Activated CD8-positive, alpha-beta memory T cell treated with anti-CD3 and anti-CD28 coated beads for 48 hours (primary cell): Measurements from ENCODE around the gene TSKS.

Source experiments
- DNase-seq, 3 experiments: peaks; one replicate each; pipeline ENCODE4 v3.0.0-alpha.2; 2020; ENCODE audit warnings: low read depth in 2 of 3, low spot score in 2 of 3

The TSKS gene

GRCh38 chr19:49763230-49763629 lies at the start of gene TSKS:
Gene TSKS (minus strand): TSS chr19:49763306. CDS start chr19:49763247, 59 bp downstream.
- no peak for DNase-seq

GRCh38 chr19:49812452-49812996 lies 49.4 kb upstream of the TSKS start:
- DNase-seq = no peak

GRCh38 chr19:49811328-49811727 lies 48.2 kb upstream of the TSKS start:
- DNase-seq = no peak

- DNase-seq = no peak
Observed at GRCh38 chr19:49809941-49810389, 46.9 kb upstream of the TSKS start.

GRCh38 chr19:49809160-49809940 lies 46.2 kb upstream of the TSKS start:
- DNase-seq = peak in 1 of 3 experiments; percentile 22

GRCh38 chr19:49808711-49809159 lies 45.6 kb upstream of the TSKS start:
- peak; percentile 44 to 85 (median 71) for DNase-seq

GRCh38 chr19:49807904-49808675 lies 45.0 kb upstream of the TSKS start:
- DNase-seq = no peak

- no peak for DNase-seq
Observed at GRCh38 chr19:49807058-49807903, 44.2 kb upstream of the TSKS start.

GRCh38 chr19:49806620-49806959 lies 43.5 kb upstream of the TSKS start:
- DNase-seq = no peak

- DNase-seq = no peak
Observed at GRCh38 chr19:49805822-49806619, 42.9 kb upstream of the TSKS start.

- no peak for DNase-seq
Observed at GRCh38 chr19:49803529-49803856, 40.4 kb upstream of the TSKS start.

- DNase-seq = no peak
Observed at GRCh38 chr19:49802836-49803528, 39.9 kb upstream of the TSKS start.

- no peak for DNase-seq
Observed at GRCh38 chr19:49801966-49802661, 39.0 kb upstream of the TSKS start.

GRCh38 chr19:49801401-49801888 lies 38.3 kb upstream of the TSKS start:
- no peak for DNase-seq

GRCh38 chr19:49800771-49801170 lies 37.7 kb upstream of the TSKS start:
- no peak for DNase-seq

- DNase-seq = no peak
Observed at GRCh38 chr19:49799798-49800376, 36.8 kb upstream of the TSKS start.

- no peak for DNase-seq
Observed at GRCh38 chr19:49799271-49799797, 36.2 kb upstream of the TSKS start.

- no peak for DNase-seq
Observed at GRCh38 chr19:49798574-49798973, 35.5 kb upstream of the TSKS start.
